H9 (cell line): ENCODE measurements around the gene SLC35B2. TPM values are rescaled to one million over a fixed set of nuclear protein-coding genes. Genes with fewer than 3 reads are reported as not detected.

ENCODE experiments used
- DNase-seq: peaks from one replicate; pipeline ENCODE4 v3.0.0-alpha.2; 2017
- H2AFZ ChIP-seq: one replicate; pipeline ENCODE4 v1.6.1; 2013; ENCODE audit warnings: mild to moderate bottlenecking, low read length, control low read depth, moderate library complexity
- H2AK5ac ChIP-seq: 2 replicates; pipeline ENCODE4 v1.6.1; 2013; ENCODE audit warnings: low read length, control low read depth, mixed read lengths; ENCODE audit not compliant: insufficient read length
- H2BK120ac ChIP-seq: one replicate; pipeline ENCODE4 v1.6.1; 2013; ENCODE audit warnings: low read depth, mild to moderate bottlenecking, low read length, control low read depth, inconsistent platforms; ENCODE audit not compliant: poor library complexity, severe bottlenecking
- H2BK12ac ChIP-seq: 2 replicates; pipeline ENCODE4 v1.6.1; 2013; ENCODE audit warnings: low read length, control low read depth, mixed read lengths, low read depth; ENCODE audit not compliant: insufficient read length
- H2BK15ac ChIP-seq: 2 replicates; pipeline ENCODE4 v1.6.1; 2013; ENCODE audit warnings: low read depth, low read length, control low read depth
- H2BK20ac ChIP-seq: one replicate; pipeline ENCODE4 v1.6.1; 2013; ENCODE audit warnings: low read depth, mild to moderate bottlenecking, low read length, control low read depth, inconsistent platforms; ENCODE audit not compliant: poor library complexity, severe bottlenecking
- H2BK5ac ChIP-seq: 2 replicates; pipeline ENCODE4 v1.6.1; 2013; ENCODE audit warnings: low read length, control low read depth, mixed read lengths; ENCODE audit not compliant: insufficient read length
- H3K14ac ChIP-seq: 2 replicates; pipeline ENCODE4 v1.6.1; 2013; ENCODE audit warnings: low read length, control low read depth; ENCODE audit not compliant: insufficient read depth
- H3K18ac ChIP-seq: 2 replicates; pipeline ENCODE4 v1.6.1; 2013; ENCODE audit warnings: low read depth, mild to moderate bottlenecking, mixed read lengths, low read length, control low read depth; ENCODE audit not compliant: insufficient read length
- H3K23ac ChIP-seq: 2 replicates; pipeline ENCODE4 v1.6.1; 2013; ENCODE audit warnings: low read length, control low read depth, mixed read lengths, low read depth; ENCODE audit not compliant: insufficient read length
- H3K23me2 ChIP-seq: 2 replicates; pipeline ENCODE4 v1.6.1; 2013; ENCODE audit warnings: low read depth, mild to moderate bottlenecking, mixed read lengths, low read length, control low read depth; ENCODE audit not compliant: insufficient read length, poor library complexity, severe bottlenecking
- H3K27ac ChIP-seq: 2 replicates; pipeline ENCODE4 v1.5.1; 2013; ENCODE audit warnings: low read length, control low read depth, mixed read lengths, low read depth; ENCODE audit not compliant: insufficient read length
- H3K27me3 ChIP-seq: 2 replicates; pipeline ENCODE4 v1.6.1; 2013; ENCODE audit warnings: low read length, control low read depth, inconsistent platforms; ENCODE audit not compliant: insufficient read depth
- H3K4ac ChIP-seq: 2 replicates; pipeline ENCODE4 v1.6.1; 2013; ENCODE audit warnings: low read depth, mild to moderate bottlenecking, control low read depth, inconsistent platforms, low read length, moderate library complexity
- H3K4me1 ChIP-seq: 2 replicates; pipeline ENCODE4 v1.6.1; 2013; ENCODE audit warnings: low read length, control low read depth, inconsistent platforms; ENCODE audit not compliant: insufficient read depth
- H3K4me2 ChIP-seq: 2 replicates; pipeline ENCODE4 v1.6.1; 2013; ENCODE audit warnings: low read length, control low read depth, mixed read lengths; ENCODE audit not compliant: insufficient read length, insufficient read depth
- H3K56ac ChIP-seq: 2 replicates; pipeline ENCODE4 v1.6.1; 2013; ENCODE audit warnings: low read depth, mild to moderate bottlenecking, mixed read lengths, low read length, control low read depth; ENCODE audit not compliant: insufficient read length
- H3K79me1 ChIP-seq: 2 replicates; pipeline ENCODE4 v1.6.1; 2013; ENCODE audit warnings: low read depth, mild to moderate bottlenecking, moderate library complexity, low read length, control low read depth, inconsistent platforms; ENCODE audit not compliant: insufficient read depth, poor library complexity, severe bottlenecking
- H3K79me2 ChIP-seq: 2 replicates; pipeline ENCODE4 v1.6.1; 2013; ENCODE audit warnings: low read length, control low read depth, inconsistent platforms; ENCODE audit not compliant: insufficient read depth
- H3K9ac ChIP-seq: 2 replicates; pipeline ENCODE4 v1.6.1; 2013; ENCODE audit warnings: low read length, control low read depth, mixed read lengths; ENCODE audit not compliant: insufficient read length; ENCODE audit errors: extremely low read depth
- H3K9me3 ChIP-seq: one replicate; pipeline ENCODE4 v1.6.1; 2013; ENCODE audit warnings: low read depth, low read length, inconsistent platforms; ENCODE audit not compliant: control insufficient read depth
- H3T11ph ChIP-seq: one replicate; pipeline ENCODE4 v1.6.1; 2013; ENCODE audit warnings: mild to moderate bottlenecking, low read length, control low read depth, inconsistent platforms
- H4K20me1 ChIP-seq: one replicate; pipeline ENCODE4 v1.6.1; 2013; ENCODE audit not compliant: control insufficient read depth, insufficient read length, insufficient read depth
- H4K5ac ChIP-seq: 2 replicates; pipeline ENCODE4 v1.6.1; 2013; ENCODE audit warnings: low read depth, mild to moderate bottlenecking, mixed read lengths, low read length, control low read depth; ENCODE audit not compliant: insufficient read length
- H4K8ac ChIP-seq: replicated peaks from 2 replicates; pipeline ENCODE4 v1.6.1; 2013; ENCODE audit warnings: low read length, control low read depth, mixed read lengths, low read depth; ENCODE audit not compliant: insufficient read length
- H4K91ac ChIP-seq: 2 replicates; pipeline ENCODE4 v1.6.1; 2013; ENCODE audit warnings: low read depth, mild to moderate bottlenecking, moderate library complexity, mixed read lengths, low read length, control low read depth; ENCODE audit not compliant: insufficient read length
- H3K27ac Mint-ChIP-seq, 3 experiments: 2 replicates in 2 of 3; 3 replicates in 1 of 3; pipeline ENCODE4 v1.8.0; 2020 to 2021; ENCODE audit warnings: mixed read lengths in 3 of 3, mild to moderate bottlenecking in 1 of 3, moderate library complexity in 1 of 3
- H3K27me3 Mint-ChIP-seq: 2 replicates; pipeline ENCODE4 v1.8.0; 2021; ENCODE audit warnings: low read depth, mild to moderate bottlenecking, moderate library complexity, mixed read lengths
- H3K36me3 Mint-ChIP-seq, 3 experiments: 2 replicates in 2 of 3; 3 replicates in 1 of 3; pipeline ENCODE4 v1.8.0; 2020 to 2021; ENCODE audit warnings: low read depth in 3 of 3, mixed read lengths in 3 of 3; ENCODE audit not compliant: insufficient read depth in 1 of 3
- H3K4me1 Mint-ChIP-seq, 2 experiments: 2 replicates each; pipeline ENCODE4 v1.8.0; 2020; ENCODE audit warnings: mixed read lengths in 2 of 2
- H3K4me3 Mint-ChIP-seq, 2 experiments: 2 replicates in 1 of 2; 3 replicates in 1 of 2; pipeline ENCODE4 v1.8.0; 2020 to 2021; ENCODE audit warnings: mild to moderate bottlenecking in 2 of 2, mixed read lengths in 2 of 2, moderate library complexity in 1 of 2
- H3K9me3 Mint-ChIP-seq, 2 experiments: 2 replicates in 1 of 2; 3 replicates in 1 of 2; pipeline ENCODE4 v1.8.0; 2020; ENCODE audit warnings: mild to moderate bottlenecking in 2 of 2, mixed read lengths in 2 of 2, moderate library complexity in 1 of 2
- CTCF ChIP-seq: fragments of 200-600 bp; sonication (generic); conservative IDR thresholded peaks from 3 replicates; pipeline ENCODE4 v1.8.0; 2021; ENCODE audit warnings: antibody characterized with exemption, mild to moderate bottlenecking
- WGBS: extraction: QIAGEN DNeasy Blood & Tissue Kit; methylation state at CpG from one replicate; pipeline ENCODE4 v1.1.7; 2013; ENCODE audit warnings: missing lambda C conversion rate, low lambda C conversion rate, mixed read lengths; ENCODE audit not compliant: insufficient read length; ENCODE audit errors: extremely low coverage; 5-methylcytosine and 5-hydroxymethylcytosine counted together
- total RNA-seq: library from RNA; stranded (reverse); gene quantifications from 2 replicates; pipeline ENCODE4 v1.2.1, GENCODE V29; 2021

SLC35B2 gene
- total RNA-seq, 1 experiment from 2014 or later, result 34.5 TPM

- H3K14ac ChIP-seq, result no peak overlapping the region
- no peak overlapping the region for H3K4ac ChIP-seq
- H3K9me3 ChIP-seq, result no peaks in the 10 kb centered on the region
- Mint-ChIP-seq H3K36me3 (no peaks in the 10 kb centered on the region; a peak in 1 of 7 replicates), H3K9me3 (no peaks in the 10 kb centered on the region), H3K4me1 (peaks cover 26 to 45% of the 10 kb centered on the region in 2 experiments), H3K27me3 (peaks cover 20% of the 10 kb centered on the region), H3K27ac (no peak overlapping the region; a peak in 1 of 7 replicates), H3K4me3 (peak overlapping the region; percentile 24 to 88; a peak in 4 of 5 replicates)
- no peak overlapping the region for H3K18ac ChIP-seq
- no peak overlapping the region for H2AFZ ChIP-seq
- H2BK5ac ChIP-seq, result no peak overlapping the region
- no peaks in the 10 kb centered on the region for H3K79me1 ChIP-seq
- no peak overlapping the region for H2BK120ac ChIP-seq
- H3K9ac ChIP-seq, result no peak overlapping the region
- H4K8ac ChIP-seq, result no peak overlapping the region
- no peaks in the 10 kb centered on the region for H3K79me2 ChIP-seq
- H3K23me2 ChIP-seq, result peaks cover 5% of the 10 kb centered on the region
- H2BK15ac ChIP-seq, result no peak overlapping the region
- H3K23ac ChIP-seq, result no peak overlapping the region
- WGBS, result no CpG with 5 or more reads among the region's 3 CpGs
- peaks cover 7% of the 10 kb centered on the region; the same call in 1 of the 2 replicates for H3K27me3 ChIP-seq
- H2BK20ac ChIP-seq, result no peak overlapping the region
- no peak overlapping the region for H4K91ac ChIP-seq
- H3K4me1 ChIP-seq, result peaks cover 12% of the 10 kb centered on the region; the same call in 1 of the 2 replicates
- no peaks in the 10 kb centered on the region for H4K20me1 ChIP-seq
- no peak overlapping the region for H3K4me2 ChIP-seq
- H3K27ac ChIP-seq, result no peak overlapping the region
- DNase-seq, result no peak
- no peak overlapping the region for H3K56ac ChIP-seq
- no peak overlapping the region for H4K5ac ChIP-seq
- H2AK5ac ChIP-seq, result no peak overlapping the region
- TF ChIP-seq CTCF, result no peak
- H2BK12ac ChIP-seq, result no peak overlapping the region
- no peak overlapping the region for H3T11ph ChIP-seq
These were observed 14.6 kb upstream of the SLC35B2 start for GRCh38 chr6:44271914-44272313.
